HG03354 (cell line): ENCODE measurements around the gene TEKT2.

ENCODE experiments used
- ATAC-seq: cut with Tn5 transposase; IDR thresholded peaks from one replicate; pipeline ENCODE4 v1.9.1; 2021; ENCODE audit warnings: mild to moderate bottlenecking; ENCODE audit not compliant: unreplicated experiment, poor library complexity, severe bottlenecking

The TEKT2 gene

DNA sequence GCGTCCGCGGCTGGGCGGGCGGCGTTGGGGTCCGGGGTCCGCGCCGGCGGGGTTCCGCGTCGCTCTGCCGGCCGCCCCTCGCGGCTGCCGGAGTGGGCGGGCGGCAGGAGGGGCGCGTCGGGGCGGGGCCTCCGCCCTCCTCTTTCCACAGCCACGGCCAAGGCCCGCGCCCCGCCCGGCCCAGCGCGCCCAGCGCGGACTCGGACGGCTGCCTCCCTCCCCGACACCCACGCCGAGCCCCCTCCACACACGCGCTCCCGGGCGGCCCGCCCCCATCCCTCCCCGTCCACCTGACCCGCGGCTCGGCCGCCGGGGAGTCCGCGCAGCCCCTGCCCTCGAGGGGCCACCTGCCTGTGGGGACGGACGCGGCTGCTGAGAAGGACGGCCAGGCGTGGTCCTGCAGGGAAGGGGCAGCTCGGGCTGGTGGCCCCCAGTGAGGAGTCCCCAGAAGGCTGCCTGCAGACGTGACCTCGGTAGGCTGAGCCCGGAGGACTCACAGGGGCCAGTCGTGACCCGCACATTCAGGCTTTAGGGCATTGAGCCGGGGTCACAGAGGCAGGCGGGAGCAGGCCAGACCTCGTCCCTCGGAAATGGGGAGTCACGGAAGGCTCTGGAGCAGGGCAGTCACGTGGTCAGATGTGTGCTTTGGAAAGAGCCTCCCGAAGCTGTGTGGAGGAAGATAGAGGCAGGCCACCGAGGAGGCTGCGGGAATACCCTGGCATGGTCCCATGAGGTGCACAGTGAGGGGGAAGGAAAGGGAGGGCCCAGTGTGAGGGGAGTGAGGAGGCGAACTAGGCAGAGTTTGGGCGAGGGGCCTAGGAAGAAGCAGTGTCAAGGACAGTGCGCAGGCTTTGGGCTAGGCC lies 41.5 kb downstream of the TEKT2 start, which contains the start of gene COL8A2:
Gene COL8A2 (minus strand): TSS at position 94 of the 863 bp plus-strand sequence. CDS start 24,980 bp downstream, outside the sequence.
- no peak for ATAC-seq

- ATAC-seq = no peak
Observed at GRCh38 chr1:36126005-36126716, 42.3 kb downstream of the TEKT2 start.

GRCh38 chr1:36126797-36127500 lies 43.1 kb downstream of the TEKT2 start:
- no peak for ATAC-seq

DNA sequence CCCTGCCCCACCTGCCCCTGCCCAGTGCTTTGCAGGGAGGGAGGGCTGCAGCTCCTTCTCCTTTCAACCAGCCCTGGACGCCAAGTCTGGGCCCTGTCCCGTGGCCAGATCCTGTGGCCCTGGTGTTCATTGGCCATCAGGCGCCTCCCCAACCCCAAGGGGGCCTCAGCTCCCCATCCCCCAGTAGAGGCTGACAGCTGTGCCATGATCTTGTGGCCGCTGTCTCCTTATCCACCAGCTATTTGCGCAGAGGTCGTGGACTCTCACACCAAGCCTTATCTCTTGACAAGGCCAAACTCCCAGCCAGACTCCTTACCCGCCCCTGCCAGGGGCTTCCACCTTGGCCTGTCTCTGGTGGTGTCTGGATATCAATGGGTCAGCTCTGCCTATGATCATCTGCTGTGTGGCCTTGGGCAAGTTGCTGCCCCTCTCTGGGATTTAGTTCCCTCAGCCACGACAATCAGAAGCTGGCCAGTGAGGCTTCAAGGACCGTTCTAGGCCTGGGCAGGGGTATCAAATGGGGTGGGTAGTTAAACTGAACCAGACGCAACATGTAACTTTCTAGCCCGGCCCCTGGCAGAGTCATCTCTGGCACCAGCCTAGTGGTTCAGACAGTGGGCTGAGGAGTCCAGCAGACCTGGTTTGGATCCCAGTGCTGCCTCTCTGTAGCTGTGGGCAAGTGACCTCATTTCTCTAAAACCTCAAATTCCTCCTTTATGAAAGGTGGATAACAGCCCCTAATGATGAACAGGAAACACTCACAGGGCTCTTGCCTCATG lies 44.4 kb downstream of the TEKT2 start:
- no peak for ATAC-seq

- no peak for ATAC-seq
Observed at GRCh38 chr1:36128905-36129206, 45.0 kb downstream of the TEKT2 start.

- no peak for ATAC-seq
Observed at GRCh38 chr1:36132029-36132428, 48.1 kb downstream of the TEKT2 start.

DNA sequence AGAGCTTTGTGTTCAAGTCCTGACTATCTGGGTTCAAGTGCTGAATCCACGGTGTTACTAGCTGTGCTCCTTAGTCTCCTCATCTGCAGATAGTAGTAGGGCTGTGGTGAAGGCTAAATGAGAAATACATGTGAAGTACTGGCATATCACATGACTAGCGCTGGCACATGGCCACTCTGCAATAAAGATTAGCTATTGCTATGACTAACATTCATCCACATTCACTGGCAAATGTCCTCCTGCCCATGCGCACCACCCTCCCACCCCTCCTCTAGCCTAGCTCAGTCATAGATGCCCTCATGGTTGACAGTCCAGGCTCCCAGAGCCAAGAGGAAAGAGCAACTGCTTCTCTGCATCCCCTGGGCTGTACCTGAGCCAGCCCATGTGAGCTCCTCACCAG lies 49.6 kb downstream of the TEKT2 start:
- no peak for ATAC-seq

- no peak for ATAC-seq
Observed at GRCh38 chr1:36134031-36134430, 50.1 kb downstream of the TEKT2 start.

DNA sequence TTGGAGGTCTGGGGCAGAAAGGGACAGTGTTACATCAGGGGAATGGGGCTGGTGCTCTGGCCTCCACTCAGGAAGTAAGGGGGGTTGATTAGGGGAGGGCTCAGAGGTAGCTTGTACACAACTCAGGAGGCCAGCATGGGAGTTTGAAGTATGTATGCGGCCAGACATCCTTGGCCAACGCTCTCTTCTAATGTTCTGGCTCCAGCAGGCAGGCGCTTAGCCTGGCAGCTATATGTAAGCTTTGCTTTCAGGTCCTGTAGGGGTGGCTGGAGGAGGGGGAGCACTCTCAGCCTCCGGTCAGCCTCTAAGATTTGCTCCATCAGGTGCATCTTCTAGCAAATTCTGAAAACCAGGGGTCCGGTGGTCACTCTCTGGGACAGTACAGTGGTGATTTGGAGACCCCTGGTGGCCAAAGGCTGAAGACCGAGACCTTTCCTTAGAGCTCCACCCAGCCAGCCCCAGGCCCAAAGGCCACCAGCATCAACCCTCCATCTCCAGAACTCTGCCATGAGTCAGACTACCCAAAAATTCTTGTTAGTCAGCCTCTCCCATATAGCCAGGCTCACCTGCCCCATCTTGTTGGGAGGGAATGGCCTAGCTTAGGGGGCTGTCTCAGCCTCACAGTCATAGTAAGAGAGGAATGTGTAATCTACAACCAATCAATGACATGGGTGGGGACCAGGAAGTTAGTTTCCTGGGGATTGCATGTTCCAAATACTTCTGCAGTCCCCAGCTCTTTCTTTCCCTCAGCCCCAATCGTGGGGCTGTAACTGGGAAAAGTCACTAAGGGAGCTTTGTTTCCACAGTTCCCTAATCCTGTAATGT lies 50.8 kb downstream of the TEKT2 start:
- no peak for ATAC-seq

GRCh38 chr1:36135330-36135667 lies 51.4 kb downstream of the TEKT2 start:
- no peak for ATAC-seq

- ATAC-seq = no peak
Observed at GRCh38 chr1:36135796-36136195, 51.9 kb downstream of the TEKT2 start.

- ATAC-seq = no peak
Observed at GRCh38 chr1:36136535-36136934, 52.6 kb downstream of the TEKT2 start.

DNA sequence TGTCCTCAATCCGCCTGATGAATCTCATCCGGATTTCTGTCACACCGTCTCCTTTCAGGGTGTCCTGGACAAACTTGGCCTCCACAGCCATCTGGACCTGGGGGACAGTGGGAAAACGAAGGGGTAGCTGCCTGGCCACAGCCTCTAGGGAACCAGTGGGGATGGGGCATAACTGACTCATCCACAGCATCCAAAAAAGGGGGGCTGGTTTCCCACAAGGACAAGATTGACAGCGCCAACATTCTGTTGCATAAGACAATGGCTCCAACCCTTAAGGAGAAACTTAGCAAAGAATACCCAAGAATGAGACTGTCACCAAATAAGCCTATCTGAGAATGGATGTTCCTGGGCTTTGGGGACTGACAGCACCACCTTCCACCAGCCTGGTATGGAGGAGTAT lies 53.3 kb downstream of the TEKT2 start:
- no peak for ATAC-seq

DNA sequence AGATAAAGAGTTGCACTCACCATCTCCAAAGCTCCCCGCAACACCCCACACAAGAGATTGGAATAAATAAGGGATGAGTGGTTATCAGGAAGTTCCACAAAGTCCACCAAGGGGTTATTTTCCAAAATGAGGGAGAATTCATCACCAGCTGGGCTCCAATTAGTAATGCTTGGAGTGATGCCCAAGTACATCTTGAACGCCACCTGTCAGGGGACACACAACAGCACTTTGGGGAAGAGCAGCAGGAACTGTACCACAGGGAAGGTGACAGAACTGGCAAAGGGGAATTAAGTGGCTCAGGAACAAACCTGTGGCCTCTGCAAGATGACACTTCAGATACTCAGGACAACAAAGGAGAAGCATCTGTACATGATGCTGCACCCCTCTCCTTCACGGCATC lies 53.9 kb downstream of the TEKT2 start:
- ATAC-seq = no peak
